ENCODE measurements around the gene CTDP1.
A peak's percentile ranks its signal among the peaks of the same experiment; 100 is the strongest.

The CTDP1 gene

GRCh38 chr18:79679552-79680099 lies at the start of gene CTDP1:
CTDP1 (plus strand) TSS chr18:79679803; CDS start chr18:79679948, 145 bp downstream.
- peak; percentile 78 for DNase-seq

- DNase-seq, result no peak
Observed at GRCh38 chr18:79630281-79631095, 49.1 kb upstream of the CTDP1 start.

GRCh38 chr18:79631096-79631507 lies 48.5 kb upstream of the CTDP1 start:
- no peak for DNase-seq

- no peak for DNase-seq
Observed at GRCh38 chr18:79631761-79632446, 47.7 kb upstream of the CTDP1 start.

GRCh38 chr18:79632765-79633164 lies 46.8 kb upstream of the CTDP1 start:
- no peak for DNase-seq

GRCh38 chr18:79634186-79634585 lies 45.4 kb upstream of the CTDP1 start:
- DNase-seq, result no peak

- DNase-seq, result no peak
Observed at GRCh38 chr18:79634593-79635426, 44.8 kb upstream of the CTDP1 start.

- no peak for DNase-seq
Observed at GRCh38 chr18:79635427-79635726, 44.2 kb upstream of the CTDP1 start.

- no peak for DNase-seq
Observed at GRCh38 chr18:79637181-79637920, 42.3 kb upstream of the CTDP1 start.

GRCh38 chr18:79637921-79638909 lies 41.4 kb upstream of the CTDP1 start:
- DNase-seq, result no peak

GRCh38 chr18:79639072-79639829 lies 40.4 kb upstream of the CTDP1 start:
- DNase-seq, result no peak

GRCh38 chr18:79640064-79640672 lies 39.4 kb upstream of the CTDP1 start:
- DNase-seq, result no peak

GRCh38 chr18:79640875-79641274 lies 38.7 kb upstream of the CTDP1 start:
- DNase-seq, result no peak

- DNase-seq, result no peak
Observed at GRCh38 chr18:79641722-79642497, 37.7 kb upstream of the CTDP1 start.

- DNase-seq, result no peak
Observed at GRCh38 chr18:79642626-79643025, 37.0 kb upstream of the CTDP1 start.

GRCh38 chr18:79643054-79643984 lies 36.3 kb upstream of the CTDP1 start:
- DNase-seq, result no peak

GRCh38 chr18:79644006-79644665 lies 35.5 kb upstream of the CTDP1 start:
- DNase-seq, result peak; percentile 41

Measured in SHP77 treated with DMSO at 0.1 percent for 48 hours (cell line).